Stimulated activated CD4-positive, alpha-beta T cell treated with anti-CD3 and anti-CD28 coated beads, Interleukin-4, amount 100 ng/mL, for 48 hours (primary cell): ENCODE results near the gene GFM2.
"Not testable (repeated sequence)": the region's sequence is repeated elsewhere in the genome, so short reads cannot be mapped to it uniquely, and the experiment has no call there.

Experiments
- DNase-seq, 2 donors: peaks; one replicate each; pipeline ENCODE4 v3.0.0-alpha.2; 2020; ENCODE audit warnings: low read depth in 2 of 2

Gene GFM2

GRCh38 chr5:74693191-74693590, 73.7 kb downstream of the GFM2 start:
- no peak for DNase-seq

- no peak for DNase-seq
Measured at GRCh38 chr5:74686962-74687751, 79.8 kb downstream of the GFM2 start.

- no peak for DNase-seq
Measured at GRCh38 chr5:74685979-74686631, 80.8 kb downstream of the GFM2 start.

- peak; percentile 82 for DNase-seq
Measured at GRCh38 chr5:74684900-74685851, 81.7 kb downstream of the GFM2 start, which contains the start of gene HEXB. Gene HEXB, plus strand, starts transcription at chr5:74685233. Its CDS starts 28 bp downstream, at chr5:74685261.

GRCh38 chr5:74679966-74680365, 87.0 kb downstream of the GFM2 start:
- no peak for DNase-seq

- DNase-seq: not testable (repeated sequence)
Measured at GRCh38 chr5:74679300-74679699, 87.6 kb downstream of the GFM2 start.

GRCh38 chr5:74678123-74678522, 88.8 kb downstream of the GFM2 start:
- not testable (repeated sequence) for DNase-seq

GRCh38 chr5:74676466-74676865, 90.5 kb downstream of the GFM2 start:
- DNase-seq: not testable (repeated sequence)

- no peak for DNase-seq
Measured at GRCh38 chr5:74673011-74673790, 93.7 kb downstream of the GFM2 start.

- no peak for DNase-seq
Measured at GRCh38 chr5:74672215-74672877, 94.6 kb downstream of the GFM2 start.
